ENCODE measurements around the gene EIF3B. TPM values are rescaled to one million over a fixed set of nuclear protein-coding genes. Genes with fewer than 3 reads are reported as not detected.

The EIF3B gene
- total and polyA plus RNA-seq, 2 donors from 2014 or later = 65.5 to 107 TPM

- Histone ChIP-seq H3K4me3 (ENCODE audit: low read length in 3 of 3) (no peak overlapping the region), H3K4me1 (ENCODE audit: control insufficient read depth in 2 of 3, insufficient read depth in 2 of 3, low read depth in 1 of 3, low read length in 3 of 3) (peaks cover 0 to 7% (median 0%) of the 10 kb centered on the region in 3 donors), H3K27me3 (ENCODE audit: control insufficient read depth, insufficient read depth, low read length) (no peaks in the 10 kb centered on the region), H3K27ac (ENCODE audit: low read depth in 2 of 2, low read length in 2 of 2) (no peak overlapping the region), H3K9me3 (ENCODE audit: control insufficient read depth in 2 of 3, insufficient read depth in 1 of 3, low read length in 3 of 3) (no peaks in the 10 kb centered on the region), H3K36me3 (ENCODE audit: control insufficient read depth in 2 of 3, insufficient read depth in 3 of 3, low read length in 3 of 3) (no peaks in the 10 kb centered on the region), H3K9ac (ENCODE audit: low read length in 3 of 3) (no peak overlapping the region)
- no peak for FAIRE-seq
- TF ChIP-seq, protein P1, sequence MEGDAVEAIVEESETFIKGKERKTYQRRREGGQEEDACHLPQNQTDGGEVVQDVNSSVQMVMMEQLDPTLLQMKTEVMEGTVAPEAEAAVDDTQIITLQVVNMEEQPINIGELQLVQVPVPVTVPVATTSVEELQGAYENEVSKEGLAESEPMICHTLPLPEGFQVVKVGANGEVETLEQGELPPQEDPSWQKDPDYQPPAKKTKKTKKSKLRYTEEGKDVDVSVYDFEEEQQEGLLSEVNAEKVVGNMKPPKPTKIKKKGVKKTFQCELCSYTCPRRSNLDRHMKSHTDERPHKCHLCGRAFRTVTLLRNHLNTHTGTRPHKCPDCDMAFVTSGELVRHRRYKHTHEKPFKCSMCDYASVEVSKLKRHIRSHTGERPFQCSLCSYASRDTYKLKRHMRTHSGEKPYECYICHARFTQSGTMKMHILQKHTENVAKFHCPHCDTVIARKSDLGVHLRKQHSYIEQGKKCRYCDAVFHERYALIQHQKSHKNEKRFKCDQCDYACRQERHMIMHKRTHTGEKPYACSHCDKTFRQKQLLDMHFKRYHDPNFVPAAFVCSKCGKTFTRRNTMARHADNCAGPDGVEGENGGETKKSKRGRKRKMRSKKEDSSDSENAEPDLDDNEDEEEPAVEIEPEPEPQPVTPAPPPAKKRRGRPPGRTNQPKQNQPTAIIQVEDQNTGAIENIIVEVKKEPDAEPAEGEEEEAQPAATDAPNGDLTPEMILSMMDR (IDR thresholded peaks at IDR 0.05; ENCODE audit: borderline replicate concordance, extremely low read depth, insufficient read depth) = no peak
- intact Hi-C loops (cut with DNase I) = no loop called here
- DNase-seq = no peak
These were observed 67.3 kb downstream of the EIF3B start for GRCh38 chr7:2421943-2422310.

DNA sequence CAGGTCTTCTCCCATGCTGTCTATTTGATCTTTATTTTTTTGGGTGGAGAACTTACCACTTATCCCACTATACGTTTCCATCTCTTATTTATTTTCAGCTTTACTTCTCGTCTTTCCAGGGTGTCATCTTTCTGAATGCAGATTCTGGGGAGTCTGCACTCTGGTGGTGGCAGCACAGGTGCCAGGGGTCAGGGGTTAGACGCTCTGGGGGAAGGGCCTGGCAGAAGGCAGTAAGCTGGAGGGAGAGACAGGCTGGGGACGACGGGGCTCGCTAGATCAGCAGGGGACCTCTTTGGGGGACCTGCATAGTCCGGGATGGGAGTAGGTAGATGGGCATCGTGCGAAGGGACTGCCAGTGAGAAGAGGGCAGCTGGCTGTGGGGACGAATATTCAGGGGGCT is 71.1 kb downstream of the EIF3B start:
- intact Hi-C loops (cut with DNase I) = no loop called here
- H3K27me3 ChIP-seq (ENCODE audit: control insufficient read depth, insufficient read depth, low read length) = no peaks in the 10 kb centered on the region

More for the DNA sequence above, 71.1 kb downstream of the EIF3B start:
- TF ChIP-seq, protein P1 (IDR thresholded peaks at IDR 0.05; ENCODE audit: borderline replicate concordance, extremely low read depth, insufficient read depth) = no peak
- no peaks in the 10 kb centered on the region for H3K36me3 ChIP-seq (ENCODE audit: control insufficient read depth in 2 of 3, insufficient read depth in 3 of 3, low read length in 3 of 3)
- H3K4me1 ChIP-seq (ENCODE audit: control insufficient read depth in 2 of 3, insufficient read depth in 2 of 3, low read depth in 1 of 3, low read length in 3 of 3) = no peaks in the 10 kb centered on the region
- H3K9me3 ChIP-seq (ENCODE audit: control insufficient read depth in 2 of 3, insufficient read depth in 1 of 3, low read length in 3 of 3) = peaks cover 0 to under 1% (median 0%) of the 10 kb centered on the region in 3 donors
- H3K27ac ChIP-seq (ENCODE audit: low read depth in 2 of 2, low read length in 2 of 2) = no peak overlapping the region
- FAIRE-seq (no peak), DNase-seq (no peak)
- no peak overlapping the region for H3K9ac ChIP-seq (ENCODE audit: low read length in 3 of 3)
- H3K4me3 ChIP-seq (ENCODE audit: low read length in 3 of 3) = no peak overlapping the region

Other genes starting within 250 kb of the EIF3B start
- 45.2 TPM for gene MAD1L1, start 121.9 kb upstream of the EIF3B start, total RNA-seq
- gene MAD1L1, start 121.9 kb upstream of the EIF3B start, polyA plus RNA-seq (ENCODE audit: insufficient read depth, low read depth, low replicate concordance) = 33.2 TPM
- gene MRM2, start 112.6 kb upstream of the EIF3B start, total RNA-seq = 25.6 TPM
- 25.6 TPM for gene MRM2, start 112.6 kb upstream of the EIF3B start, polyA plus RNA-seq (ENCODE audit: insufficient read depth, low read depth, low replicate concordance)
- 9.3 TPM for gene NUDT1, start 112.6 kb upstream of the EIF3B start, total RNA-seq
- gene NUDT1, start 112.6 kb upstream of the EIF3B start, polyA plus RNA-seq (ENCODE audit: insufficient read depth, low read depth, low replicate concordance) = 12.1 TPM
- 38.6 TPM for gene SNX8, start 40.4 kb upstream of the EIF3B start, total RNA-seq
- 28.7 TPM for gene SNX8, start 40.4 kb upstream of the EIF3B start, polyA plus RNA-seq (ENCODE audit: insufficient read depth, low read depth, low replicate concordance)
- 25.6 TPM for gene CHST12, start 48.8 kb downstream of the EIF3B start, total RNA-seq
- gene CHST12, start 48.8 kb downstream of the EIF3B start, polyA plus RNA-seq (ENCODE audit: insufficient read depth, low read depth, low replicate concordance) = 16.3 TPM
- not detected for gene GRIFIN, start 121.6 kb downstream of the EIF3B start, total RNA-seq
- gene GRIFIN, start 121.6 kb downstream of the EIF3B start, polyA plus RNA-seq (ENCODE audit: insufficient read depth, low read depth, low replicate concordance) = not detected
- 18.4 TPM for gene LFNG, start 164.9 kb downstream of the EIF3B start, total RNA-seq
- gene LFNG, start 164.9 kb downstream of the EIF3B start, polyA plus RNA-seq (ENCODE audit: insufficient read depth, low read depth, low replicate concordance) = 5.0 TPM
- gene BRAT1, start 200.7 kb downstream of the EIF3B start, total RNA-seq = 23.7 TPM
- gene BRAT1, start 200.7 kb downstream of the EIF3B start, polyA plus RNA-seq (ENCODE audit: insufficient read depth, low read depth, low replicate concordance) = 18.7 TPM
- gene IQCE, start 204.2 kb downstream of the EIF3B start, total RNA-seq = 27.8 TPM
- gene IQCE, start 204.2 kb downstream of the EIF3B start, polyA plus RNA-seq (ENCODE audit: insufficient read depth, low read depth, low replicate concordance) = 6.1 TPM

All from kidney (tissue), 14 donors.